H1 (cell line): ENCODE measurements around the gene TTC32. TPM values are rescaled to one million over a fixed set of nuclear protein-coding genes. Genes with fewer than 3 reads are reported as not detected.

Experiments
- ATF3 ChIP-seq: IDR thresholded peaks from 2 replicates; pipeline ENCODE4 v1.6.1; 2011; ENCODE audit warnings: low read depth, mild to moderate bottlenecking, low read length; ENCODE audit not compliant: insufficient read depth
- BCL11A ChIP-seq, 2 experiments: IDR thresholded peaks; one replicate each; pipeline ENCODE4 v1.6.1; 2011; ENCODE audit warnings: low read depth in 2 of 2, low read length in 2 of 2, mild to moderate bottlenecking in 2 of 2
- CBX8 ChIP-seq: fragments of 300-800, 300-1000 bp; sonication (generic); IDR thresholded peaks from 2 replicates; pipeline ENCODE4 v1.7.1; 2016; ENCODE audit warnings: low read depth, low read length, borderline replicate concordance
- CHD7 ChIP-seq: fragments of 300-600 bp; sonication (generic); IDR thresholded peaks from 2 replicates; pipeline ENCODE4 v1.7.1; 2012; ENCODE audit warnings: low read length, moderate library complexity, mild to moderate bottlenecking, inconsistent platforms; ENCODE audit not compliant: insufficient replicate concordance
- PHF8 ChIP-seq: fragments of 200-600 bp; sonication (generic); conservative IDR thresholded peaks from 2 replicates; pipeline ENCODE4 v1.7.1; 2012; ENCODE audit warnings: low read depth, mild to moderate bottlenecking, inconsistent platforms, low read length, moderate library complexity
- POLR2A ChIP-seq, 2 experiments: IDR thresholded peaks; 1 replicate in 1 of 2; 2 replicates in 1 of 2; pipeline ENCODE4 v1.6.1; 2011; ENCODE audit warnings: low read depth in 2 of 2, low read length in 2 of 2, mild to moderate bottlenecking in 2 of 2; ENCODE audit errors: control extremely low read depth in 1 of 2
- RFX5 ChIP-seq: IDR thresholded peaks from 2 replicates; pipeline ENCODE4 v1.6.1; 2011; ENCODE audit warnings: low read depth, low read length, improper control_type of control experiment, borderline replicate concordance
- SIX5 ChIP-seq: IDR thresholded peaks from 2 replicates; pipeline ENCODE4 v1.6.1; 2011; ENCODE audit warnings: mild to moderate bottlenecking, low read depth, low read length
- USF2 ChIP-seq: IDR thresholded peaks from 2 replicates; pipeline ENCODE4 v1.6.1; 2011; ENCODE audit warnings: low read length, improper control_type of control experiment
- polyA plus RNA-seq, 7 experiments: library from polyadenylated mRNA; depleted of rRNA in 3 of 7; stranded (reverse) in 5 of 7; unstranded in 2 of 7; fragments of >200 nt in 5 of 7; fragments of 200-250 nt in 2 of 7; gene quantifications; 1 replicate in 5 of 7; 2 replicates in 1 of 7; 4 replicates in 1 of 7; pipeline versions ENCODE4 v1.2.1 to v1.2.3, GENCODE V29; 2011 to 2013; ENCODE audit warnings: missing spikeins in 2 of 7, mixed read lengths in 2 of 7
- total RNA-seq: library from RNA; stranded (reverse); fragmentation: NEBNext Ultra II Directional; extraction: Animal tissue kit (Norgen Biotek cat#: 25700); gene quantifications from 2 replicates; pipeline ENCODE4 v1.2.1, GENCODE V29; 2021

The TTC32 gene
- total and polyA plus RNA-seq, 2 of the 8 experiments (the other 6 are each of a cell fraction or from before 2014, with no cell fraction given): 6.8 to 8.7 TPM

DNA sequence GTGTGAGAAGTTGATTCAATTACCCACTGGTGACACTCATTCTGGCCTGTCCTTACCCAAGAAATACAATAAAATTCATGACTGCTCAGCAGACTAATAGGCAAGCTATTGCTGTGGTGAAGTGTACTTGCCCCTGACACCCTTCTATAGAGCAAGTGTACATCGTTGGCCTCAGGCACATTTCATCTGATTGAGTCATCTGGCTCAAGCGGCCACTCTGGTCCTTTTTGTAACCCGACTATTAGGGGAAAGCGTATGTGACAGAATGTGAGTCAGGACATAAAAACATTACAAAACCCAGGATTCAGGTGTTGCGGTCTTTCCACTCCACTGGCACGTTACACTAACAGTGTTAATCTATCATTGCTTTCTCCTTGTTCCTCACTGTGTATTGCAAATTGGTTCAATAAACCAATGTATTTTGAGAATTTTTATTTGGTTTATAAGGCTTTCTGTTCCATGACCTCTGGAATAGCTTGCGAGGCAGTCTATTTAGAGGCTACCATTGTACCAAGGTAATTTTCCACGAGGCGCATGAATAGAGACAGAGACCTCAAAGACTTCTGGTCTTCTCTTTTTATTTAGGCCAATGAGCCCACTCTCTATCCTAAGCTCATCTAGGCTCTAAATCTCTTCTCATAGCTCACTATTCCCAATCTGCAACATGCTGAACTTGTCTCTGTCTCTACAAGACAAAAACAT is 10.2 kb upstream of the TTC32 start (continued):
- no peak for TF ChIP-seq CHD7
- no peak for TF ChIP-seq PHF8
- TF ChIP-seq ATF3: no peak
- TF ChIP-seq SIX5: no peak
- no peak for TF ChIP-seq USF2
- TF ChIP-seq RFX5: no peak
- no peak for TF ChIP-seq POLR2A (IDR thresholded peaks at IDR 0.05; ENCODE audit: control extremely low read depth in 1 of 2, low read depth in 2 of 2, low read length in 2 of 2)
- no peak for TF ChIP-seq CBX8
- TF ChIP-seq BCL11A (IDR thresholded peaks at IDR 0.05; ENCODE audit: low read depth in 2 of 2, low read length in 2 of 2): no peak
- TF ChIP-seq, all 59 proteins: peak for 0
